Right renal pelvis (tissue), 4 donors: ENCODE measurements around the gene SSRP1. TPM values are rescaled to one million over a fixed set of nuclear protein-coding genes. Genes with fewer than 3 reads are reported as not detected.

Experiments used
- DNase-seq, 4 donors: peaks; one replicate each; pipeline ENCODE4 v3.0.0-alpha.2; 2013; ENCODE audit warnings: low read depth in 4 of 4, low spot score in 3 of 4, missing footprints in 1 of 4
- polyA plus RNA-seq, 4 donors: library from polyadenylated mRNA; unstranded; fragments of 120-200 nt; gene quantifications; one replicate each; pipeline ENCODE4 v1.2.1, GENCODE V29; 2013; ENCODE audit not compliant: insufficient read length in 4 of 4

Gene SSRP1
- polyA plus RNA-seq, 4 donors, result 166 to 176 (median 173) TPM

GRCh38 chr11:57360991-57361390, 25.3 kb upstream of the SSRP1 start:
- no peak for DNase-seq

GRCh38 chr11:57359896-57360690, 24.4 kb upstream of the SSRP1 start:
- no peak for DNase-seq

GRCh38 chr11:57359396-57359795, 23.7 kb upstream of the SSRP1 start:
- DNase-seq, result no peak

GRCh38 chr11:57358991-57359390, 23.3 kb upstream of the SSRP1 start:
- DNase-seq, result no peak

- DNase-seq, result no peak
Measured at GRCh38 chr11:57358543-57358961, 22.9 kb upstream of the SSRP1 start.

GRCh38 chr11:57357856-57358255, 22.2 kb upstream of the SSRP1 start:
- no peak for DNase-seq

GRCh38 chr11:57357310-57357709, 21.6 kb upstream of the SSRP1 start:
- no peak for DNase-seq

GRCh38 chr11:57356268-57356667, 20.6 kb upstream of the SSRP1 start:
- no peak for DNase-seq

GRCh38 chr11:57354699-57355098, 19.0 kb upstream of the SSRP1 start:
- no peak for DNase-seq

GRCh38 chr11:57353852-57354251, 18.2 kb upstream of the SSRP1 start:
- DNase-seq, result no peak

GRCh38 chr11:57353446-57353845, 17.8 kb upstream of the SSRP1 start:
- DNase-seq, result no peak

GRCh38 chr11:57353036-57353435, 17.3 kb upstream of the SSRP1 start:
- no peak for DNase-seq

- peak in 2 of 4 donors; percentile 43 to 54 for DNase-seq
Measured at GRCh38 chr11:57349491-57350274, 14.0 kb upstream of the SSRP1 start.

- no peak for DNase-seq
Measured at GRCh38 chr11:57348636-57349313, 13.1 kb upstream of the SSRP1 start.

- DNase-seq, result no peak
Measured at GRCh38 chr11:57348052-57348451, 12.4 kb upstream of the SSRP1 start.

GRCh38 chr11:57347336-57347735, 11.6 kb upstream of the SSRP1 start:
- no peak for DNase-seq

- DNase-seq, result peak in 1 of 4 donors; percentile 39
Measured at GRCh38 chr11:57345555-57346211, 10.0 kb upstream of the SSRP1 start.

GRCh38 chr11:57344826-57345225, 9.1 kb upstream of the SSRP1 start:
- no peak for DNase-seq

GRCh38 chr11:57343825-57344224, 8.1 kb upstream of the SSRP1 start:
- DNase-seq, result no peak

- DNase-seq, result no peak
Measured at GRCh38 chr11:57342702-57343101, 7.0 kb upstream of the SSRP1 start.
